ENCODE data around the gene CLPTM1L.

- no peak for TF ChIP-seq CTCF (IDR thresholded peaks at IDR 0.05)
- no peak for TF ChIP-seq POLR2A (IDR thresholded peaks at IDR 0.05)
These were observed 14.8 kb upstream of the CLPTM1L start for GRCh38 chr5:1359713-1360112.
